GM21381 (cell line): ENCODE measurements around the gene CCDC169.

ENCODE experiments used
- ATAC-seq: cut with Tn5 transposase; IDR thresholded peaks from one replicate; pipeline ENCODE4 v1.9.1; 2021; ENCODE audit warnings: mild to moderate bottlenecking, moderate library complexity; ENCODE audit not compliant: unreplicated experiment

The CCDC169 gene

DNA sequence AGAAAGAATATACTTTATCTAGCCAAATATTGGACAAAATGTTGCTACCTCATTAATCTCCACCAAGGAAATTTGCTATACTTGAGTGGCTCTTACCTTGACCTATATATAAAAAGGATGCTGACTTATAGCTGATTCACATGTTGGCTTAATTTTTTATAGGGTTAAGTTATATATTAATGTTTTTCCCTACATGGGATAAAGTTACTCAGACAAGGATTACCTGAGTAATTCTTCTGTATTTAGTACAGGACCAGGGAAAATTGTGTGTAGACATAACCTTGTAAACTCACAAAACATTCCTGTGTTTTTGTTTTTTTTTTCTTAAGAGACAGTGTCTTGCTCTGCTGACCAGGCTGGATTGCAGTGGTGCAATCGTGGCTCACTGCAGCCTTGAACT, 52.6 kb downstream of the CCDC169 start:
- ATAC-seq, result no peak

DNA sequence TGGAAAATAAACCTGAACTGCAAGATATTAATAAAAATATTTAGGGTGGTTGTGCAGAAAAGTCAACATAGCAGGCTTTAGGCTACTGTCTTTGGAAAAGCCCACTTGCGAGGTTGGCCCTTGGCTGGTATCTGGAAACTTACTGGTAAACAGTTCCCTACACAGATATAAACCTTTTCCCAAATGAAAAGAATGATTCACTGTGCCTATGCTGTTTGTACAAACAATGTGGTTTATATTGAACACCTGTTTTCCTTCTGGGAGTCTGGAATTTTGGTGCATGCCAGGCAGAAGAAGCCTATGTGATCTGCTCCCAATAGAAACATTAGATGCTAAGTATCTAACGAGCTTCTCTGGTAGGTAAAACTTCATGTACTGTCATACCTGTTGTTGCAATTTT, 53.5 kb downstream of the CCDC169 start:
- ATAC-seq, result no peak

DNA sequence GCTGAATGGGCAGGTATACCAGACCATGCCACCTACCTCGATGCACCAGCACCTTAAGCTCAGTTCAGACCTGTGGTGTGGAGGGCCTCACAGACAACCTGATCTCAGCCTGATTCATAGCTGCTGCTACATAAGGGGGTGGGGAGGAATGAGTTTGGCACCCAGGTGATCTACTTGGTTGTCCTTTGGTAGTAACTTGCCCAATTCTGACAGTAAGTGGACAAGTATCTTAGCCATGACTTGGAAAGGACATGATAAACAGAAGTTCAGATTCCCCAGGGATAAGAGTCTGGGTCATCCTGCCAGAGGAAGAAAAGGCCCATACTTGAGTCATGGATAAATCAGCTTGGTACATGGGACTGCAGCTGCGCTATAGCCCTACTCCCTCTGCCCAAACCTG, 54.9 kb downstream of the CCDC169 start:
- ATAC-seq, result no peak

DNA sequence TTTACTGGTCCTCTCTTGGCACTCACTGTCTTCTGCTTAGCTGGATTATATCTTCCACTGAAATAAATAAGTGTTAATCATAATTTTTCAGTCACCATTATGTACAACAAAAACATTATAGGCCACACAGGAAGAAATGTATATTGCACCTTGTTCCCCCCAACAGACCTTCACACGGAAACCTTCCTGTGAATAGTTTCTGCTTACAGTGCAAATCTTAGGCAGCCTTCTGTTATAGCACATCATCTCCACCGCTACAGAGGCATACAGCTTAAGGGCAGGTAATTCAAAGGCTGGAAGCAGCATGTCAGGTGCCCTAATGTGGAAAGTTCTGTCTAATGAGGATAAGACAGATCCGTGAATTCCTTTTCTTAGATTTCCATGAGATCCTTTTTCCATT, 66.4 kb downstream of the CCDC169 start:
- ATAC-seq, result no peak

DNA sequence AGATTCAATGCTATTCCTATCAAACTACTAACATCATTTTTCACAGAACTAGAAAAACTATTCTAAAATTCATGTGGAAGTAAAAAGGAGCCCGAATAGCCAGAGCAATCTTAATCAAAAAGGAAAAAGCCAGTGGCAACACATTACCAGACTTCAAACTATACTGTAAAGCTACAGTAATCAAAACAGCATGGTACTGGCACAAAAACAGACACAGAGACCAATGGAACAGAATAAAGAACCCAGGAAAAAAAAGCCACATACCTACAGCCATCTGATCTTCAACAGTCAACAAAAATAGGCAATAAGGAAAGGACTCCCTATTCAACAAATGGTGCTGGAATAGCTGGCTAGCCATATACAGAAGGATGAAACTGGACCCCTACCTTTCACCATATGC, 72.9 kb downstream of the CCDC169 start:
- no peak for ATAC-seq

DNA sequence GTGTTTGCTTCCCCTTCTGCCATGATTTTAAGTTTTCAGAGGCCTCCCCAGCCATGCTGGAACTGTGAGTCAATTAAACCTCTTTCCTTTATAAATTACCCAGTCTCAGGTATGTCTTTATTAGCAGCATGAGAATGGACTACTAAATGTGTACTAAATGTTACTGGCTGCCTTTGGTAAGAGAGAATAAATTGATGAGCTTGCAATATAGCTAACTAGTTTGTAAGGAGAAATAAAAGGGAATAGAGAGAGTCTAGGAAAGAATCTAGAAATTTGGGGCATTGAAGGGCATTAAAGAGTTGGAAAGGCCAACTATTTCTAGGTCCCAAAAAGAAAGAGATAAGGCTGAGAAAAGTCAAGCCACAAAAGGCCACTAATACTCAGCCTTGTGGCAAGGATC, 77.7 kb downstream of the CCDC169 start:
- no peak for ATAC-seq

DNA sequence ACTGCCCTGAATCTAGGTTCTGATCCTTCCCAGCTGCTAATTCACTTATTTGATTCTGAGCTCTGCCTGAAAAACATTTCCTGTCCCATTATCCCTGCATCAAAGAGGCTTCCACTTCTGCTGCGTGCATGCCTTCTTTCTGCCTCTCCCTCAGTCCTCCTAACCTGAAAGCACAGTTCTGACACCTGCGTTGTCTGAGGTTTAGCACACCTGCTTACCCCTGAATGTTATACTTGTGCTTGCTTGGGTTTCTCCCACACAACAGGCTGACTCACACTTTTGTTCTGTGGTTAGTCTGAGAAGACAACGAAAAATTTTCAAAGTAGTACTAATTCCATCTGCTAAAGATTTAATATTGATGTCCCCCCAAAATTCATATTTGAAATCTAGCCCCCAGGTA, 80.2 kb downstream of the CCDC169 start:
- no peak for ATAC-seq

DNA sequence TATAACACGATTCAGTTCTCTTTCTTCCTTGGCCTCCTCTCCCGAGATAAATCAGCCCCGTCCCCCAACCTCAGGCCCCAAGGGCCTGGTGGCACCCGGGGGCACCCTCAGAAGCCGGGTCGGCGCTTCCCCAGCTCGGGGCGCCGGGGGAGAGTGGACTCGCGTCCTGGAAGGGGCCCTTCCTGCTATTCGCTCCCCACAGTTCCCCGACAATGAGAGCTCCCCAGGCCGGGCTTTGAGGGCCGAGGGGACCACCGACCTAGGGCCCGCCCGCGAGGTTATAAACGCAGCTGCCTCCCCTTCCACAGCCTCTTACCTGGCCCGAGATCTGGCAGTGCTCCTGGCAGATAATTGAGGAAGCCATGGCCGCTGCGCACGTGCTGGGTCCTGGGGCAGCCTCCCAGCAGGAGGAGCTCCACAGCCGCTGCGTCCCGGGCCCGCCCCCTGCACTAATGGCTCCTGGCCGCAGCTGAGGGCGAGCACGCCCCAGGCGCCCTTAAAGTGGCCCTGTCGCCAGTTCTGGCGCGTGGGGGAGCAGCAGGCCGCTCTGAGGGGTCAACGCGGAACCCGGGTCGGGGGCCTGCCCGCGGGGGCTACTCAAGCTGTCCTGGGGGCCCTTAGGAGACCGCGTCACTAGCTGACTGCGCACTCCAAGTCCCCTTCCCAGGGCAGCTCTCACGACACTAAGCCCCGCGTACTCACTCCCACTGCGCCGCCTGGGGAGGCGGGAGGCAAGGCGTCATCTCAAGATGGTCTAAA, 83.3 kb downstream of the CCDC169 start, which contains the start of gene SOHLH2:
Gene SOHLH2, minus strand, starts transcription at position 394 of the 759 bp plus-strand sequence. Its CDS starts 30 bp downstream, at position 364.
- ATAC-seq, result no peak

DNA sequence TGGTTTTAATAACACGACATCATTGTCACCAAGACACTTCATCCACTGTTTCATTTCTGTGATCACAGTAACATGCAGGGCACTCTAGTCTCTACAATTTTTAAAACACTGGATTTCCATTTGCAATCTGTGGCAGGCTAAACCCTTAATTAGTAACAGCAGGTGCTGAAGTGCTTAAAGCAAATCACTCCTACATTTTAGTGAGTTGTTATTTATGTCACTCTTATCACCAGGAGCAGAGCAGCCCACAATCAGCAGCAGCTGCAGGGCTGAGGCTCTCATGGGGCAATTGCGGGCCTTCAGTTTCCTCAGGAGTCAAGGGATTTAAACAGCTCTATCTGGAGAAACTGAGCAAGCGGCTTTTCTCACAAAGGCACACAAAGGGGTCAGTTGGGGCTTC, 84.8 kb downstream of the CCDC169 start:
- no peak for ATAC-seq

DNA sequence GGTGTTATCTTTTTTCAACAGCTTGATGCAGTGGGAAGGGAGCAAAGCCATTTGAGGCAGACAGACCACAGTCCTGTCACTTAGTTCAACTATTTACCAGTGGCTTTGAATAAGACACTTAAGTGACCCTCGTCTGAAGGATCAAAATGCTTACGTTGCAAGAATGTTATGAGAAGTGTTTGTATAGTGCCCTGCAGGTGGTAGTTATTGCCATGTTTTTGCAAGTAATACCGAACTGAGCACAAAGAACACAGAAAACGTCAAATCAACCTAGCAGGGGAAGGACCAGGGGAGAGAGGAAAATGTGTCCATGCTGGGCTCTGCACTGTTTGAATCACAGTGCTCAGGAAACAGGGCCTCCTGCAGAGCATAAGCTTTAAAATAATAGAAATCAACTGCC, 86.0 kb downstream of the CCDC169 start:
- no peak for ATAC-seq

DNA sequence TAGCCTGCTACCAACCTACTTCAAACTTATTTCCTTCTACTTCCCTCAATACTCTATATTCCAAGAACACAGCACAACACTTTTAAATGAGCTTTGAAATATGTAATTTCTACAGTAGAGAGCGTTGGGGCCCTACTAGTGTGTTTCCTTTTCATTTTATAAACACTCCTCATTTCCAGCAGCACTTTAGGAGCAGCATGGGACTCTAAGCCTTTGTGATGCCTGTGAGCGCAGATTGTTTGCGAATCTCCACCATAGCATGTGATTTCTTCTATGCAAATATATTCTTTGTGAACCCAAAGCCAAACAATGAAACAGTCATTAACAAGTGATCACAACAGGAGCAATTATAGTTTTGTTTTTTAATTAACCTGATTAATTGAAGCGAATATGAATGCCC, 86.9 kb downstream of the CCDC169 start:
- ATAC-seq, result no peak

DNA sequence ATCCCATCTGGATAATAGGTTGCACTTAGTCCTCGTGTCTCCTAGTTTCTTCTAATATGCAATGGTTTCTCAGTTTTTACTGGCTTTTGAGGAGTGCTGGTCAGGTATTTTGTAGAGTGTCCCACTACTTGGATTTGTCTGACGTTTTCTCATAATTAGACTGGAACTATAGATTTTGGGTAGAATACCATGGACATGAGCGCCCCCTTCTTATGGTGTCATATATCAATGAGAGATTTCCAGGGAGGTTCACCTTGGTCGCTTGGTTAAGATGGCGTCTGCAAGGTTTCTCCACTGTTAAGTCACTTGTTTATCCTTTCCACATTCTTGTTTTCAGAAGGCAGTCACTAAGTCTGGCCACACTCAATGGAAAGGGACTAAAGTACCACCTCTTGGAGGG, 89.9 kb downstream of the CCDC169 start:
- ATAC-seq, result no peak

DNA sequence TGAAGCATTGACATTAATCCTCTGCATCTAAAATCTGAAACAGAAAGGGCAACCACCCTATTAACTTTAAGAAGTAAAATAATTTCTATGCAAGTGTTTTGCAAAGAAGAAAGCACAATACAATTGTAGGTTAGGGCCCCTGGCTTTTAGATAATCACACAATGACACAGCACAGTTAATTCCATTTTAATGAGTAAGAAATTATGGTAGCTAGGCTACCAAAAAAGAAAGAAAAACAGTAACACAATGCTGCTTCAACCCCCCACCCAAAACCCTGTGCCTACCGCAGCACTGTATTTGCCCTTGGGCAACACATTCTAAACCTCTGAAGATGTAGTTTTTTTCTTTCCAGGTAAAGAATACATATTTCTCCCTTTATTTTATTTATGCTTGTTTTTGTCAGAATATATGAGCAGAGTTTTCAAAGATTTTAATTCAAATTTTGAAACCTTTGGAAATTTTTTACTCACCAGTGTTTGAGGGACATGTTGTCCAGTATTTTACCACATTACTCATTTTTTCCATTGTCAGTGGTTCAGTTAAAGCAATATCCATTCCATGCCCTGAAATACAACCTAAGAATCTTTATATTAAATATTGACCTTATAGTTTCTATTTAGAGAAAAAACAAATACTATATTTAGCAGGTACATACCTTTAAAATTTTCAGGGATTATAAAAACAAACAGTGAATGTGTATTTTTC, 104.3 kb downstream of the CCDC169 start:
- no peak for ATAC-seq

DNA sequence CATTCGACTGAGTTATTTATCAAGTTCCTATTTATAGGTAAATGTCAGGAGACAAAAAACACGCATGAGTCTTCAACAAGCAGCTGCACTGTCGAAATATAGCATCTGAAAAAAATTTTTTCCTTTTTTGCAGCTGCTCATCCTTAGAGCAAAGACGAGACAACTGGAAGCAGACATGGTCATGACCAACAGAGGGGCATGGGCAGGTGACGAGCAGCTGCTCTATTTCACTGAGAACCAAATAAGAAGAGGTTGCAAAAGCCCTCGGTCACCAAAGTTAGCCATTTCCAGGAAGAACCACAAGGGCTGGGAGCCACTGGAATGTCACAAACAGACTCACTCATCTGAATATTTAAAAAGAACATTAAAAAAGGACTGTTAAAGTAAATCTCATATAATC, 105.4 kb downstream of the CCDC169 start:
- no peak for ATAC-seq

DNA sequence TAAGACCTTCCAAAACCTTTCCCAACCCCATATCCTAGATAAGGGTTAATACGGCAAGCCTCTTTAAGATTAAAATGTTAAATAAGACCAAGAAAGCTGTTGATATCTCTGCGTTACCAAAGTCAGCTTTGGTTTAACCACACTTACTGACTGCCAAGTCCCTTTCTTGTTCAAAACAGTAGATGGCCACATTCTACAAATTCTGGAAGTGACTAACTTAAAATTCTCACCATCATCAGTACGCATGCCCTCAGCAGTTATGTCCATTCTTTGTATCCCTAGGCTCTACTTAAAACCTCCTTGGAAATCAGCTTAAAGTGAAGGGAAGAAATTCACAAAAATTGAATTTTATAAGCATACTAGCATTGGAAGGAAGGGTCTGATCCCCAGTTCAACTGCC, 106.8 kb downstream of the CCDC169 start:
- no peak for ATAC-seq

DNA sequence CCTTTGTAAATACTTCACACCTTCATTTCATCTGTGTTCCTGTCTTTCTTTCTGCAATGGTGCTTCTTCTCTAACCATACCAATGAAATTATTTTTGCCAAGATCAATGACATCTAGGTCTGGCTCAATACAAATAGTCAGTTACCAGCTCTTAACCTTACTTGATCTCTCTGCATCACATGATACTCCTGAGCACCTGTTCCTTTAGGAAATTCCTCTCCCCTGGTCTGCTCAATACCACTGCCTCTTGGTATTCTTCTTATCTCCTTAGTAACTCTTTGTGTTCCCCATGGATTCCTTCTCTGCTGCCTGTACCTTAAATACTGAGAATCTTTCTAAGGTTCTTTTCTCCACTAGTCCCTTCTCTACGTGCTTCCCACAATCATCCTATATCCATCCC, 109.2 kb downstream of the CCDC169 start:
- no peak for ATAC-seq

DNA sequence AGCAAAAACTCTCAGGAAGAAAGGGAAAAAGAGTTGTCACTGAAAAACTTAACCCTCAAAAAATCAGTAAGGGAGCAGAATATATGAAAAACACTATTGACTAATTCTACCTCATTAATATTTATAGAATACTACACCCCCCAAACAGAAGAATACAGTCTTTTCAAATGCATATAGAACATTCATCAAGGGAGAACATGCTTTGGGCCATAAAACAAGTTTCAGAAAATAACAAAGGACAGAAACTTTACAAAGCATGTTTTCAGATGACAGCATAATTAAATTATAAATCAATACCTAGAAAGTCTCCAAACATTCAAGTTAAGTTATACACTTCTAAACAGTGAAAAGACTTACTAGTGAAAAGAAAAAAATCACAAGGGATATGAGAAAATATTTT, 113.7 kb downstream of the CCDC169 start:
- ATAC-seq, result no peak
